HG02610 (cell line): Measurements from ENCODE around the gene APBA1.

ENCODE experiments used
- ATAC-seq: cut with Tn5 transposase; IDR thresholded peaks from one replicate; pipeline ENCODE4 v1.9.1; 2021; ENCODE audit warnings: mild to moderate bottlenecking, moderate library complexity; ENCODE audit not compliant: unreplicated experiment

APBA1 gene

GRCh38 chr9:69579760-69580581, 92.2 kb downstream of the APBA1 start:
- no peak for ATAC-seq

- ATAC-seq, result no peak
Measured at GRCh38 chr9:69579032-69579758, 93.0 kb downstream of the APBA1 start.

DNA sequence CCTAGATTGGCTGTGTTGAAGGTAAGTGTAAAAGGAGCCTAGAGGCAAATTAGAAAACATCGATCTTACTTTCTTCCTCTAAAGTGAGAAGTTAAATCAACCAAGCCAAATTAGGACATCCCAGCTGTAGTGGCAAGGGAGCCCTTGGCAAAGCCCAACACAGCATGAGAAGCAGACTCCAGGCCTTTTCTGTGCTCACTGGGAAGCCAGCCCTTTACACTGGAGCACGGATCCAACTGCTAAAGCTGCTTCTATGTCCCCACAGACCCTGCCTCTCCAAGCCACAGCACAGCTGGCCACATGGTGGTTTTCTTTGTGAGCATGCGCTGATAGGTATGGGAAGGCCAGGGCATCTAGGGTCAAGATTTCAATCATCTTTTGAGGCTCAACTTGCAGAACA, 94.1 kb downstream of the APBA1 start:
- no peak for ATAC-seq

- ATAC-seq, result no peak
Measured at GRCh38 chr9:69577123-69577522, 95.0 kb downstream of the APBA1 start.

DNA sequence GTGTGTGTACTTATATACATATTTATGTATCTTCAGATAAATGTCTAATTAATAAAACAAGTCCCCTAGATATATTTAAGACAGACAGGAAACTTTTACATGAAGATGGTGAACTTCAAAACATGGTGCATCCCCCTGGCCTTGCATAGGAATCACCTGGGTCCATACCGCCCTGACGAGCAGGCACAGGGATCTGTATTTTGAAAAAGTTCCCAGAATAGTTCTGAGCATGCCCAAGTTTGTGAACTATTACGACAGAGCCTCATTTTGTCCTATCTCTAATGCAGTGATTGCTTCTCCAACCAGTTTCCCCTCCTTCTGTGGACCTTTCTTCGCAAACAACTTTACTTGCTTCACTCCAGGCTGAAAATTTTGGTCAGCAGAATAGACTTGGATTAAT, 98.1 kb downstream of the APBA1 start:
- ATAC-seq, result no peak

- ATAC-seq, result no peak
Measured at GRCh38 chr9:69573651-69574050, 98.5 kb downstream of the APBA1 start.

GRCh38 chr9:69572611-69573010, 99.6 kb downstream of the APBA1 start:
- no peak for ATAC-seq

- ATAC-seq, result no peak
Measured at GRCh38 chr9:69571032-69571431, 101.1 kb downstream of the APBA1 start.

GRCh38 chr9:69569738-69570451, 102.3 kb downstream of the APBA1 start:
- ATAC-seq, result no peak

- ATAC-seq, result no peak
Measured at GRCh38 chr9:69564557-69564956, 107.6 kb downstream of the APBA1 start.

GRCh38 chr9:69559126-69559525, 113.0 kb downstream of the APBA1 start:
- ATAC-seq, result no peak

GRCh38 chr9:69556707-69557106, 115.5 kb downstream of the APBA1 start:
- ATAC-seq, result no peak

GRCh38 chr9:69555802-69556201, 116.4 kb downstream of the APBA1 start:
- no peak for ATAC-seq

- no peak for ATAC-seq
Measured at GRCh38 chr9:69554945-69555344, 117.2 kb downstream of the APBA1 start.

DNA sequence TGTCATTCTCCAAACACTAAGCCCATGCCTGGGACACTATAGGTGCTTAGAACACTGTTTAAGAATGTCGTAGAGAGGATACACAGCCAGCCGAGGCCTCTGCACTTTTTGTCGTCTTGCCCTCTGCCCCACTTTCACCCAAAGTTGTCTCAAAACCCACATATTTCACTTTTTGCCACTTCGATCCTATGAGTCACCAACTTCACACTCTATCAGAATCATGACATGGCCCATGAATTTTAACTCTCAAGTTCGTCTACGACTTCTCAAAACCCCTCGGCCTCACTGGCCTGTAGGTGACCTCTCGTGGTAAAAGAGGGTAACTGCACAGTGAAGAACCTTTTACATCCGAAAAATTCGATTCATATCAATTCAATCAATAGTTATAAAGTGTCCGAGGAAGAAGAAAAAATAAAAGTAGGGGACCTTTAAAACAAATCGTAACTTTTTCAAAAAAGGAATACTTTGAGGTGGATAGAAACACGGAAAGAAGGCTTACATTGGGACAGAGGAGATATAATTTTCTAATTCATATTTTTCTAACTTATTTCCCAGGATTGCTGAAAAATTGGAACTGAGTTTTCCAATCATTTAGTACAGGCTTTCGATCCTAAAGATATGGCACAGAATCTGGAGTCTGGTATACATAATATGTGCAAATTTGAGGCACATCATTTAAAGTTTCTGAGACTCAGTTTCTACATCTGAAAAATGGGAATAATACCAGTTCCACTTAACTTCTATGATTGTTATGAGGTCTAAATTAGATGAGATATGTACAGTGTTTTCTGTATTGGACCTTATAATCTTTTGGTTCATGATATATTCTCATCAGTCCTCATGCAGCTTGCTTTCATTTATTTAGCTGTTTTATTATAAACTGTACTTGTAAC, 122.6 kb downstream of the APBA1 start:
- ATAC-seq, result no peak

- no peak for ATAC-seq
Measured at GRCh38 chr9:69548681-69549080, 123.5 kb downstream of the APBA1 start.

GRCh38 chr9:69546265-69546664, 125.9 kb downstream of the APBA1 start:
- no peak for ATAC-seq

- no peak for ATAC-seq
Measured at GRCh38 chr9:69542942-69543704, 129.0 kb downstream of the APBA1 start.

- ATAC-seq, result no peak
Measured at GRCh38 chr9:69542058-69542457, 130.1 kb downstream of the APBA1 start.

DNA sequence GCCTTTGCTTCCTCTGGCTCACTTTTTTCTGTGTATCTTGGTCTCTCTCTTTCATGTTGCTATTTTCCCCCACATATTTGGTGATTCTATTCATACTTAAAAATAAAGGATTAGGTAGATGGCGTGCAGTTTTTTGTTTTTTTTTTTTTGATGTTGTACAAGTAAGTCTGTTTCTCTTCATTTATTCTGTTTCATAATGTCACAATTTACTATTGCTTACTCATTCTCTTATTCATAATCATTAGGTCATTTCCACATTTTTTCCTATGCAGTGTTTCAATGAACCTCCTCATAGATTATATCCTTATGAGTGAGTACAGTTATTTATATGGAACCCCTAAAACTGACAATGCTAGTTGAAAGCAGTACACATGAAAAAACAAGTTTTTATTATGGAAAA, 136.3 kb downstream of the APBA1 start:
- no peak for ATAC-seq
